Measurements from ENCODE around the gene STAT6. TPM values are rescaled to one million over a fixed set of nuclear protein-coding genes. Genes with fewer than 3 reads are reported as not detected.
"Not testable (repeated sequence)": the region's sequence is repeated elsewhere in the genome, so short reads cannot be mapped to it uniquely, and the experiment has no call there.

Gene STAT6
- total RNA-seq, 2 donors from 2014 or later = 158 to 198 TPM

DNA sequence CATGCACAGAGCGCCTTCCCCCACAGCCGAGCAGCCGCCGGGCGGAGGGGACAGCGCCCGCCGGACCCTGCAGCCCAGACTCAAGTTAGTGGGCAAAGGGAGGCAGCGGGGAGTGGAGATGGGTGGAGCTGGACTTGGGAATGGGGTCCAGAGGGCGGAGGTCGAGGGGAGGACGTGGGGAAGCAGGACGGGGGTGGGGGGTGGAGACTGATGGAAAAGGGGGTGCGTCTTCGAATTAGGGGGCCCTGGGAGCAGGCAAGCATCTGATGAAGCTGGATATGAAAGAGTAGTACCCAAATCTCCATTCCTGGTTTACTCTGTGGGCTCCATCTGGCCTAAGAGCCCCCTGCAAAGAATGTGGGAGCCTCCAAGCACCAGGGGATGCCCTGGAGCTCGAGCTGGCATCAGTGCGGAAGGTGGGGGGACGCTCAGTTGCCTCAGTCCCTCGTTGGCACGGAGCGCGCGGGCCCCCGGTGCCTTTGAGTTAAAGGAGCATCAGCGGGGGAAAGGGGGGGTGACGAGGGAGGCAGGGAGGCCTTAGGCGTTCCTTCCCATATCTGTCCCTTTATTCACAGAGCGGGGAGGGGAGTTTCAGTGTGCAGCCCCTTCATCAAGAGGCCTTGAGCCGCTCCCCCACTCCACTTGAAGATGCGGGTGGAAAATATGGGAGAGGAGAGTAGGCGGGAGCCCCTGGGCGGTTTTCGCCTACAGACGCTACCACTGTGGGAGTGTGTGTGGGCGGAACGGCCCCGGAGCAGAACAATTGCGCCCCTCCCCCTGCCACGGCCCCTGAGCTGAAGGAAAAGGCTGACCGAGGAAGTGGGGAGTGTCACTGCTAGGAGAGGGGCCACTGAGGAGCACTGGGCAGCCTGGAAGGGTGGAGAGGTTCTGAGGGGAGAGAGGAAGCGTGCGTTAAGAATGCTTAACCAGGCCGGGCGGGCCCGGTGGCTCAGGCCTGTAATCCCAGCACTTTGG, 21.6 kb downstream of the STAT6 start:
- DNase-seq (ENCODE audit: low spot score) (no peak), ATAC-seq (no peak)
- Mint-ChIP-seq H3K27ac (peak overlapping the region; percentile 73 to 88), H3K4me1 (ENCODE audit: low read depth in 2 of 2) (peaks cover 49 to 56% of the 10 kb centered on the region in 2 donors), H3K36me3 (no peaks in the 10 kb centered on the region), H3K4me3 (peak overlapping the region; percentile 91), H3K27me3 (no peaks in the 10 kb centered on the region), H3K9me3 (no peaks in the 10 kb centered on the region)

DNA sequence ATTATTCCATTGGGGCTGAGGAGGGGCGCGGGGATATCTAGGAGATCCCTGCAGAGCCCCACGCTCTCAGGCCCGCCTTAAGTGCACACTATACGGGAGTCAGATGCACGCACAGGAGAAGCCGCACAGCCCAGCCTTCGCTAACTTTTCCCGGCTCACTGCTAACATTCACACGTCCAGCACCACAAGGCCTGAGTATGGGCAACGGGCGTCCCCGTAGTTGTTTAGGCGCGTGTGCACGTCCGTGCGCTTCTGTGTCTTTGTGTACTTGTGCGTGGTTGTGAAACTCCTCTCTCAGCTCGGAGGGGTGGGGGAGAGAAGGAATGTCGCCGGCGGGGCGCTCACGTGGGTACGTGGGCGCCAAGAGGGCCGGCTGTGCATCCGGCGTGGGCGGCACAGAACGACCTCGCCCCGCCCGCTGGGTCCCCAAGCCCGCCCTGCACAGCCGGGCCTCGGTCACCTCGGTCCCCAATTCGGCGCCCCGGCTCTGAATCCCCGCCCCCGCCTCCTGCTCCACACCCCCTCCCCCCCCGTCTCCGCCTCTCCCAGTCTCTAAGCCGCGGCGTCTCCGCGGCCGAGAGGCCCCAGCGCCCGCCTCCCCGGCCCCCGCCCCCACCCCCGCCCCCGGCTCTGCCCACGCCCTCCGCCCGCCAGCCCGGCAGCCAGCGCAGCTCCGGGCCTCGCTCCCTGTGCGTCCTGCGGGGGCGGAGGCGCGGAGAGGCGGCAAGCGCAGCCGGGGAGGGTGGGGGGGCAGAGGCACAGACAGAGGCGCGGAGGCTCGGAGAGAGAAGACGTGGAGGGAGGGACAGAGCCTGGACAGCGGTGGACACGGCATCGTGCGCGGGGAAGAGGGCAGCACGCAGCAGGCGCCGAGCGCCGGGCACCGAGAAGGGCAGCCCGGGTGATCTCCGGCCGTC, 22.6 kb downstream of the STAT6 start, which contains the start of gene NAB2:
NAB2 (plus strand) TSS at position 761 of the 917 bp plus-strand sequence. CDS start 158 bp downstream, outside the sequence.
- ATAC-seq = peak; percentile 89 to 90
- no peaks in the 10 kb centered on the region for H3K36me3 Mint-ChIP-seq
- DNase-seq (ENCODE audit: low spot score) = peak; percentile 97
- peaks cover 47 to 53% of the 10 kb centered on the region in 2 donors for H3K4me1 Mint-ChIP-seq (ENCODE audit: low read depth in 2 of 2)
- no peaks in the 10 kb centered on the region for H3K27me3 Mint-ChIP-seq
- peak within 1 kb of the TSS; percentile 94 to 96 for H3K27ac Mint-ChIP-seq
- no peaks in the 10 kb centered on the region for H3K9me3 Mint-ChIP-seq
- peak within 1 kb of the TSS; percentile 91 for H3K4me3 Mint-ChIP-seq

- no peaks in the 10 kb centered on the region for H3K9me3 Mint-ChIP-seq
- peaks cover 44 to 49% of the 10 kb centered on the region in 2 donors for H3K4me1 Mint-ChIP-seq (ENCODE audit: low read depth in 2 of 2)
- peak overlapping the region; percentile 94 to 96 for H3K27ac Mint-ChIP-seq
- ATAC-seq = peak; percentile 14 to 54
- DNase-seq (ENCODE audit: low spot score) = peak; percentile 85
- no peaks in the 10 kb centered on the region for H3K27me3 Mint-ChIP-seq
- no peaks in the 10 kb centered on the region for H3K36me3 Mint-ChIP-seq
- peak overlapping the region; percentile 90 for H3K4me3 Mint-ChIP-seq
Observed at GRCh38 chr12:57087691-57088353, 23.3 kb downstream of the STAT6 start.

DNA sequence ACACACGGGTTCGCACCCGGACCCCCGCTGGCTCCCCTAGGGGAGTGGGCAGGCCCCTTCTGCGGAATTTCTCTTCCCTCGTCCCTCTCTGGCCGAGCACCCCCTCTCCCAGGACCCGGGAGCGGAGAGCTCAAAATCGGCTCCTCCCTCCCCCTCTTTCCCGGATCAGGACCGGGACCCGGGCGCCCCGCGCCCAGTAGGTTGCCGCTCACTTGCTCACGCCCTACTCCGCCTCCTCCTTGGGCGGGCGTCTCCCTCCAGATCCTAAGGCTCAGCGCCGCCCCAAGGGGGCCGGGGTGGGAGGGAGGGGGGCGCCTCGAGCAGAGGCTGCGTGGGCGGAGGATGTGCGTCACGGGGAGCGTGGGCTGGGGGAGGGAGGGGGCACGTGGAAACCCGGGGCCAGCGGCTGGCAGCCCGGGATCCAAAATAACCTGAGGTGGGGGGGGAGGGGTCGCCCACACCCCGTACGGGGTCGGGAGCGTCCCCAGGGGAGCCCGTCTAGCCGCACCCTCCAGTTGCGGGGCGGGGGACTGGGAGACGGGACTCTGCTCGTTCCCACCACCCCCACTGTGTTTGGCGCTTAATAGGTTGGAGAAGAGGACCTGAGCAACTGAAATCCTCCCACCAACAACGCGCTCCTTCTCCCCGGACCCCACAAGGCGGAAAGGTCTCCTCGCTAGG, 24.0 kb downstream of the STAT6 start:
- peak overlapping the region; percentile 90 for H3K4me3 Mint-ChIP-seq

GRCh38 chr12:57086493-57087009, 24.6 kb downstream of the STAT6 start:
- H3K4me3 Mint-ChIP-seq = peak overlapping the region; percentile 90
- H3K4me1 Mint-ChIP-seq (ENCODE audit: low read depth in 2 of 2) = peaks cover 38 to 43% of the 10 kb centered on the region in 2 donors
- H3K36me3 Mint-ChIP-seq = no peaks in the 10 kb centered on the region
- peak overlapping the region; percentile 94 to 96 for H3K27ac Mint-ChIP-seq
- H3K27me3 Mint-ChIP-seq = no peaks in the 10 kb centered on the region
- DNase-seq (ENCODE audit: low spot score) = no peak
- no peaks in the 10 kb centered on the region for H3K9me3 Mint-ChIP-seq
- ATAC-seq = no peak

More for the DNA sequence above, 24.0 kb downstream of the STAT6 start:
- peak overlapping the region; percentile 94 to 96 for H3K27ac Mint-ChIP-seq
- ATAC-seq (peak; percentile 61 to 70), DNase-seq (ENCODE audit: low spot score) (peak; percentile 89)
- no peaks in the 10 kb centered on the region for H3K27me3 Mint-ChIP-seq
- no peaks in the 10 kb centered on the region for H3K36me3 Mint-ChIP-seq
- H3K9me3 Mint-ChIP-seq = no peaks in the 10 kb centered on the region
- H3K4me1 Mint-ChIP-seq (ENCODE audit: low read depth in 2 of 2) = peaks cover 38 to 45% of the 10 kb centered on the region in 2 donors

DNA sequence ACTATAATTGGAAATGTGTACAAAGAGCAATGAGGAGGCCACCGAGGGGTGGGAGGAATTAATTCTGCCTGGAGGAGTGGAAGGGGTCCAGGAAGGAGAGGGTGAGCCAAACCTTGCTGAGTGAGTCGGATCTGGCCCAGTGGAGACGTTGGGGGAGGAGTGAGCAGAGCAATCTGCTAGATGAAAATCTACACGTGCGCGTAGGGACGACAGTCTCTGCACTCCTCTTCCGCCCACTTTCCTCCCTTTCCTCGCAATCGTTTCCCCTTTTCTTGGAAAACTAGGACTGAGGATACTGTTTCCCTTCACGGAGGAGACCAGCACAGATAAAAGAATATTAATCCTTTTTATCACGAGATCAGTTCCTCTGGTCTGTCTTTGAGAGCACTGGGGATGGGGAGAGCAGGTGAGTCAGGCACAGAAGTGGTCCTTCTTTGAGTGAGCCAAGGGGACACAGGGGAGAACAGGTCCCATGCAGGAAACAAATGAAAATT, 25.1 kb downstream of the STAT6 start:
- Mint-ChIP-seq H3K9me3 (no peaks in the 10 kb centered on the region), H3K27me3 (no peaks in the 10 kb centered on the region), H3K36me3 (no peaks in the 10 kb centered on the region), H3K4me1 (ENCODE audit: low read depth in 2 of 2) (peaks cover 36 to 43% of the 10 kb centered on the region in 2 donors), H3K4me3 (peak overlapping the region; percentile 90), H3K27ac (peak overlapping the region; percentile 94 to 96)
- no peak for ATAC-seq
- no peak for DNase-seq (ENCODE audit: low spot score)

GRCh38 chr12:57080855-57081254, 30.3 kb downstream of the STAT6 start:
- no peaks in the 10 kb centered on the region for H3K27me3 Mint-ChIP-seq
- peaks cover 4 to 16% of the 10 kb centered on the region in 2 donors for H3K4me1 Mint-ChIP-seq (ENCODE audit: low read depth in 2 of 2)
- no peaks in the 10 kb centered on the region for H3K36me3 Mint-ChIP-seq
- no peak for ATAC-seq
- no peak for DNase-seq (ENCODE audit: low spot score)
- no peaks in the 10 kb centered on the region for H3K9me3 Mint-ChIP-seq
- H3K27ac Mint-ChIP-seq = no peak overlapping the region
- H3K4me3 Mint-ChIP-seq = no peak overlapping the region

DNA sequence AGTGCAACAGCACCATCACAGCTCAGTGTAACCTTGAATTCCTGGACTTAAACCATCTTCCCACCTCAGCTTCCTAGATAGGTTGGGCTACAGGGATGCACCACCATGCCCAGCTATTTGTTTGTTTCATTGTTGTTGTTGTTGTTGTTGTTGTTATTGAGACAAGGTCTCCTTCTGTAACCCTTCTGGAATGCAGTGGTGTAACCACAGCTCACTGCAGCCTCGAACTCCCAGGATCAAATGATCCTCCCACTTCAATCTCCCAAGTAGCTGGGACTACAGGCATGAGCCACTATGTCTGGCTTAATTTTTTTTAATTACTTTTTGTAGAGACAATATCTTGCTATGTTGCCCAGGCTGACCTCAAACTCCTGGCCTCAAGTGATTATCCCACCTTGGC, 31.3 kb downstream of the STAT6 start:
- H3K4me3 Mint-ChIP-seq = peak overlapping the region; percentile 99
- no peak for ATAC-seq
- H3K27ac Mint-ChIP-seq = peak overlapping the region; percentile 97 to 99

DNA sequence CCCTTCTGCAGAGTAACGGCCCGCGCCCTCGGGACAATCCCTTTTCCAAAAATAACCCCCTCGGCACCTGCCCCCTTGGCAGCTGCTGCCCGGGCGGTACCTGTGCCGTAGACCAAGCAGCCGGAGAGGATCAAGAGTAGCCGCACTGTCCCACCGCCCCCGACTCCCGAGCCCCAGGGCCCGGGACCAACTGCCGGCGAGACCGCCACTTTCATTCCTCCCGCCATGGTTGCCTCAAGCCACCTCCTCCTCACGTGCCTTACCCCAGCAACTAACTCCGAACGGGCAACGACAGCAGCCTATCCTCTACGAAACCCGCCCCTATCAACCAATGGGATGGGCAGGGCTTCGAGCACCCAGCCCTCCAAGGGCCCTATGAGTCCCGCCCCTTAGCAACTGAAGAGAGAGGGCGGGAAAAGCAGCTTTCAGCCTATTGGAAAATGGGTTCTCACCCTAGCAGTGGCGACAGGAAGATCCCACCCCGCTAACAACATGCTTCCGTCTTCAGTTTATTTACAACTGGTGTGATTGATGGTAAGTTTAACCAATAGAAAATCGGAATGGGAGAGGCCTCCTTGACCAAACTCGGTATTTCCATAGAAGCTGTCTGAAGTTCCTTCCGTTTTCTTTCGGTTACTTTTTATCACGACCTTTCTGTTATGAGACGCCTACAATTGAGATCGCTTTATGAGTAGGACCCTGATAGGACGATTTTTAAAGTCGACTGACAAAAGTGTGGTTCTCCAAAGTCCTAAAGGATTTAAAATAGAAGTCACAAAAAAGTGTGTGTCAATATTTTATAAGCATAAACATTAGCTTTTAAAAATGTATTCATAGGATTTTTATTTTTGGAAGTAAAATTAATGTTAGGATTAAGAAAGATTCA, 32.4 kb downstream of the STAT6 start, which contains the start of gene NEMP1:
NEMP1 (minus strand) TSS at position 273 of the 886 bp plus-strand sequence; CDS start at position 227, 46 bp downstream.
- peaks cover 0 to 9% of the 10 kb centered on the region in 2 donors for H3K4me1 Mint-ChIP-seq (ENCODE audit: low read depth in 2 of 2)
- peak within 1 kb of the TSS; percentile 97 to 99 for H3K27ac Mint-ChIP-seq
- no peaks in the 10 kb centered on the region for H3K27me3 Mint-ChIP-seq
- ATAC-seq = peak; percentile 99
- H3K9me3 Mint-ChIP-seq = no peaks in the 10 kb centered on the region
- H3K36me3 Mint-ChIP-seq = no peaks in the 10 kb centered on the region
- peak within 1 kb of the TSS; percentile 99 for H3K4me3 Mint-ChIP-seq
- DNase-seq (ENCODE audit: low spot score) = peak; percentile 98

More for the DNA sequence above, 31.3 kb downstream of the STAT6 start:
- Mint-ChIP-seq H3K36me3 (no peaks in the 10 kb centered on the region), H3K27me3 (no peaks in the 10 kb centered on the region), H3K4me1 (ENCODE audit: low read depth in 2 of 2) (peaks cover 0 to 9% of the 10 kb centered on the region in 2 donors), H3K9me3 (no peaks in the 10 kb centered on the region)
- DNase-seq (ENCODE audit: low spot score) = no peak

- not testable (repeated sequence) for H3K9me3 Mint-ChIP-seq; DNase-seq (ENCODE audit: low spot score); H3K27me3 Mint-ChIP-seq; H3K4me3 Mint-ChIP-seq; ATAC-seq
- H3K27ac Mint-ChIP-seq = peak overlapping the region in 1 of 2 donors; percentile 23
- H3K36me3 Mint-ChIP-seq = peaks cover 14% of the 10 kb centered on the region
- peaks cover 13 to 15% of the 10 kb centered on the region in 2 donors for H3K4me1 Mint-ChIP-seq (ENCODE audit: low read depth in 2 of 2)
Observed at GRCh38 chr12:57073566-57074450, 37.4 kb downstream of the STAT6 start.

- Mint-ChIP-seq H3K36me3 (peaks cover 20% of the 10 kb centered on the region), H3K27ac (no peak overlapping the region), H3K27me3 (no peaks in the 10 kb centered on the region), H3K9me3 (no peaks in the 10 kb centered on the region), H3K4me3 (no peak overlapping the region), H3K4me1 (ENCODE audit: low read depth in 2 of 2) (peaks cover 13 to 14% of the 10 kb centered on the region in 2 donors)
- no peak for DNase-seq (ENCODE audit: low spot score)
- no peak for ATAC-seq
Observed at GRCh38 chr12:57072661-57073060, 38.5 kb downstream of the STAT6 start.

Measured in natural killer cell treated with Interleukin-12 subunit alpha and Interleukin-12 subunit beta and Interleukin-15 and Interleukin-18, amount 100 ng/mL, for 72 hours (primary cell).